ENCODE results near the gene KIAA0825.

DNA sequence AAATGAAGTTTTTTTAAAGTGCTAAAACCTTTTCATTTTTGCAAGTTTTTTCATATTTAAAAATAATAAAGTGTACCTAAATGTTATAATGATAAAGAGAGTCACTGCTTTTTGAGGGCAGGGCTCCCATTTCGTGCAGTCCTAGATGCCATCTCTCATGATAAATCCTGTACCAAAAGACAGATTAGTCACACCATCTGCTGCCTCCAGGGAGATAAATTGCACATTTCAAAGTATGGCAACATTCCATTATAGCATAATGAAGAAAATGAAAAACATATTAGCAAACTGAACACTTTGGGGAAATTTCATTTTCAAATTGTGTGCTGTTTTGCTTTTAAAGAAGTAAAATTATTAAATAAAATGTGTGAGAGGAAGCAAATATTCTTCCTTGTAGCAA, 257.2 kb downstream of the KIAA0825 start:
- TF ChIP-seq, protein P1, sequence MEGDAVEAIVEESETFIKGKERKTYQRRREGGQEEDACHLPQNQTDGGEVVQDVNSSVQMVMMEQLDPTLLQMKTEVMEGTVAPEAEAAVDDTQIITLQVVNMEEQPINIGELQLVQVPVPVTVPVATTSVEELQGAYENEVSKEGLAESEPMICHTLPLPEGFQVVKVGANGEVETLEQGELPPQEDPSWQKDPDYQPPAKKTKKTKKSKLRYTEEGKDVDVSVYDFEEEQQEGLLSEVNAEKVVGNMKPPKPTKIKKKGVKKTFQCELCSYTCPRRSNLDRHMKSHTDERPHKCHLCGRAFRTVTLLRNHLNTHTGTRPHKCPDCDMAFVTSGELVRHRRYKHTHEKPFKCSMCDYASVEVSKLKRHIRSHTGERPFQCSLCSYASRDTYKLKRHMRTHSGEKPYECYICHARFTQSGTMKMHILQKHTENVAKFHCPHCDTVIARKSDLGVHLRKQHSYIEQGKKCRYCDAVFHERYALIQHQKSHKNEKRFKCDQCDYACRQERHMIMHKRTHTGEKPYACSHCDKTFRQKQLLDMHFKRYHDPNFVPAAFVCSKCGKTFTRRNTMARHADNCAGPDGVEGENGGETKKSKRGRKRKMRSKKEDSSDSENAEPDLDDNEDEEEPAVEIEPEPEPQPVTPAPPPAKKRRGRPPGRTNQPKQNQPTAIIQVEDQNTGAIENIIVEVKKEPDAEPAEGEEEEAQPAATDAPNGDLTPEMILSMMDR (IDR thresholded peaks at IDR 0.05; ENCODE audit: low read depth, low read length): no peak
- no peak for TF ChIP-seq POLR2A (IDR thresholded peaks at IDR 0.05; ENCODE audit: extremely low read depth, insufficient read length)
